HFF-Myc (cell line): ENCODE results near the gene NUFIP1.
"Not testable (repeated sequence)": the region's sequence is repeated elsewhere in the genome, so short reads cannot be mapped to it uniquely, and the experiment has no call there.

Experiments used
- DNase-seq: peaks from one replicate; pipeline ENCODE4 v3.0.0-alpha.2; 2011; ENCODE audit warnings: low read depth; ENCODE audit errors: extremely low read depth
- H3K4me3 ChIP-seq: replicated peaks from 2 replicates; pipeline ENCODE4 v1.5.1; 2011; ENCODE audit warnings: low read depth, mild to moderate bottlenecking, control low read depth, low read length
- TF ChIP-seq, protein P1 (sequence below): IDR thresholded peaks from 2 replicates; pipeline ENCODE4 v1.5.1; 2012; ENCODE audit warnings: mild to moderate bottlenecking, low read depth, low read length, control low read depth; ENCODE audit errors: missing control alignments

The NUFIP1 gene

DNA sequence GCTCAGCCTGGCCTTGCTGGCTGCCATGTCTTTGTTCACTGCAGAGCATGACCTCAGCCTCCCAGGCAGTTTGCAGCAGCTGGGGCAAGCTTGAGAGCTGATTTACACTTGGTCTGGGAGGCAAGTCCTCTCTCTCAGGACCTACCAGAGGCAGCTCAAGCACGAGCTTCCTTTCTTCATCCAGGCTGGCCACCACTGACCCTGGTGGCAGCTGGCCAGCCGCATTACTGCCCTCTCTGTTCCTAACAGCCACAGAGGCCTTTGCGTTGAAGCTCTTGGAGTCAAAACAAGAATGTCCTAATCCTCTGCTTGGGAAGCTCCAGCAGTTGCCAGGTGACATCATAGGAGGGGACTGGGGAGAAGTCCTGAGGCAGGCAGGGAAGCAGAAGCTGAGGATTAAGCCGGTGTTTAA, 85.7 kb downstream of the NUFIP1 start:
- TF ChIP-seq, protein P1, sequence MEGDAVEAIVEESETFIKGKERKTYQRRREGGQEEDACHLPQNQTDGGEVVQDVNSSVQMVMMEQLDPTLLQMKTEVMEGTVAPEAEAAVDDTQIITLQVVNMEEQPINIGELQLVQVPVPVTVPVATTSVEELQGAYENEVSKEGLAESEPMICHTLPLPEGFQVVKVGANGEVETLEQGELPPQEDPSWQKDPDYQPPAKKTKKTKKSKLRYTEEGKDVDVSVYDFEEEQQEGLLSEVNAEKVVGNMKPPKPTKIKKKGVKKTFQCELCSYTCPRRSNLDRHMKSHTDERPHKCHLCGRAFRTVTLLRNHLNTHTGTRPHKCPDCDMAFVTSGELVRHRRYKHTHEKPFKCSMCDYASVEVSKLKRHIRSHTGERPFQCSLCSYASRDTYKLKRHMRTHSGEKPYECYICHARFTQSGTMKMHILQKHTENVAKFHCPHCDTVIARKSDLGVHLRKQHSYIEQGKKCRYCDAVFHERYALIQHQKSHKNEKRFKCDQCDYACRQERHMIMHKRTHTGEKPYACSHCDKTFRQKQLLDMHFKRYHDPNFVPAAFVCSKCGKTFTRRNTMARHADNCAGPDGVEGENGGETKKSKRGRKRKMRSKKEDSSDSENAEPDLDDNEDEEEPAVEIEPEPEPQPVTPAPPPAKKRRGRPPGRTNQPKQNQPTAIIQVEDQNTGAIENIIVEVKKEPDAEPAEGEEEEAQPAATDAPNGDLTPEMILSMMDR = no peak
- no peak for DNase-seq
- H3K4me3 ChIP-seq = no peak overlapping the region

DNA sequence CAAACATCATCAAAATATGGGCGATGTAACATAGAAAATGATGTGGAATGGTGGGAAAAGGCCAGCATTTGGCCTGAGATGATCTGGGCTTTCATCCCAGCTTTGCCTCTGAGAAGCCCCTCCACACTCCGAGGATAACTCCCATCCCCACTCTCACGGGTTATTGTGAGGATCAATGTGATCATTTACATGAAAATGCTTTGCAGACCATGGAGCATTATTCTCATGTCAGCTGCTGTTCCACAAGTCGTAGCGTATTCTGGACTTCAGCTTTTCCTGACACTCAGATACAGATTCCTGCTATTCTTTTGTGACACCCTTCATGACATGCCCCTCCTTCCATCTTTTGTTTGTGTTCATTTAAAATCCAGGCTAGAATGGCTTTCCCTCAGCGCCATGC, 86.5 kb downstream of the NUFIP1 start:
- no peak for DNase-seq
- no peak overlapping the region for H3K4me3 ChIP-seq
- TF ChIP-seq, protein P1 = no peak

DNA sequence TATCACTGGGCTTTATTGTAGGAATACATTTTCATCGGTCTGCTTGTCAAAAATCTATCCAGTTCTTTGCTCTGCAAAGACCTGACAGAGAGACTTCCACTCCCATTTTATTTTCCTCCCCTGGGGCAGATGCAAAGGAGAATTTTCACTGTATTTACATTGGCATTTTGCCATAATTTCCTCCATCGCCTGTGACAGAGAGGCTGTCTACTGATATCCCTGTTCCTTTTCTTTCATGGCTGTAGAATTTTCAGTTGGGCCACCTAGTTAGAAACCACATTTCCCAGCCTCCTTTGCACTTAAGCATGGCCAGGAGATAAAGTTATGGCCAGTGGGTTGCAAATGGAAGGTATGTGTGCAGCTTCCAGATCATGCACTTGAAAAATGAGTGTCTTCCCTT, 89.3 kb downstream of the NUFIP1 start:
- TF ChIP-seq, protein P1 = no peak
- DNase-seq = no peak
- H3K4me3 ChIP-seq = no peak overlapping the region

DNA sequence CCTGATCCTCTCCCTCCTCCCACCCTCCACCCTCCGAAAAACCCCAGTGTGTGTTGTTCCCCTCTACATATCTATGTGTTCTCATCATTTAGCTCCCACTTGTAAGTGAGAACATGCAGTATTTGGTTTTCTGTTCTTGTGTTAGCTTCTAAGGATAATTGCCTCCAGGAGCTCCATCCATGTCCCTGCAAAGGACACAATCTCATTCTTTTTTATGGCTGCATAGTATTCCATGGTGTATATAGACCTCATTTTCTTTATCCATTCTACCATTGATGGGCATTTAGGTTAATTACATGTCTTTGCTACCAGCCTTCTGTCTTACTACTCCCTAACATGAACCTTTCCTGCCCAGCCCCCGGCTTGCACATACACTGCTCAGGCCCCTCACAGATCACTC, 91.0 kb downstream of the NUFIP1 start:
- not testable (repeated sequence) for DNase-seq, H3K4me3 ChIP-seq

DNA sequence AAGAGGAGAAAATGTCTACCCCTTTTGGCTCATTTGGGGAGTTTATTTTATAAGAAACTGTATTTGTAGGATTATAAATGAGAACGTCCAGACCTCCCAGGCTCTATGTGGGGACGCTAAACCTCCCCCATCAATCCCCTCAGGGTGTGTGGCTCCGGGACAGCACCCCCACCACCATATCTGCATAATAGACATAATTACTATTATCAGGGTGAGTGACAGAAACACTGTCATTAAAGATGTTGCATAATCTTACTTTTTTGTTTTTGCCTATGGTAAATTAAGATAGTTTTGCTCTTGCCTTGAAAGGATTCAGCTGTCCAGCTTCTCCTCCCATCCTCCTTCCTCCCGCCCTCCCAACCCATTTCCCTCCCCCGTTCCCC, 93.3 kb downstream of the NUFIP1 start:
- TF ChIP-seq, protein P1 = no peak

DNA sequence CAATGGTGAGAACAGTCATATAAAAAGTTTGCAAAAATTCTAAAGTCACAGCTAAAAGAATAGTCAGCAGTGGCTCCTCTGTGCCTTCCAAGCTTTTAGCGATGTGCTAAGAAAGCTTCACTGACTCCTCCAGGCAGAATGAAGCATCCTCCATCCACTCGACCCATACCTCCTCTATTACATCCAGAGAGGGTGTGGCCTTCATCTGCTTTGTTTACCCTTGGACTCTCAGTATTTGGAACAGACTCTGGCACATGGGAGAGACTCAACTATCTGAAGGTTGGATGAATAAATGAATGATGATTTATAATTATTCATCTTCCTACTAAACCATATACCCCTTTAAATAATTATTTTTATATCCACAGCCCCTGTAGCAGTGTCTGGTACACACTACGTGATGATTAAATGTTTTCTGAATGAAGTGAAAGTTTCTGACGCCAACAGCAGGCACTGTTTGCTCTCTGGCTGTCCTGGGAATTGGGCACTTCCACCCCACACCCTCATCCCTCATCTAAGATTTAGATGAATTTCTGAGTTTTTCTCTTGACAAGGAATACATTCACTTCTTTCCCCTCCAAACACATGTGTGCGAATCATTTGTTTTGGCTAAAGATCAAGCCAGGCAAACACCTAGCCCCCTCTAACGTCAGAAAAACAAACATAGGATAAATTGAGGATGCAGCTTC, 93.9 kb downstream of the NUFIP1 start:
- TF ChIP-seq, protein P1 = peak; percentile 16
- DNase-seq = no peak
- no peak overlapping the region for H3K4me3 ChIP-seq

More for the DNA sequence above, 93.3 kb downstream of the NUFIP1 start:
- H3K4me3 ChIP-seq = no peak overlapping the region
- DNase-seq = no peak

DNA sequence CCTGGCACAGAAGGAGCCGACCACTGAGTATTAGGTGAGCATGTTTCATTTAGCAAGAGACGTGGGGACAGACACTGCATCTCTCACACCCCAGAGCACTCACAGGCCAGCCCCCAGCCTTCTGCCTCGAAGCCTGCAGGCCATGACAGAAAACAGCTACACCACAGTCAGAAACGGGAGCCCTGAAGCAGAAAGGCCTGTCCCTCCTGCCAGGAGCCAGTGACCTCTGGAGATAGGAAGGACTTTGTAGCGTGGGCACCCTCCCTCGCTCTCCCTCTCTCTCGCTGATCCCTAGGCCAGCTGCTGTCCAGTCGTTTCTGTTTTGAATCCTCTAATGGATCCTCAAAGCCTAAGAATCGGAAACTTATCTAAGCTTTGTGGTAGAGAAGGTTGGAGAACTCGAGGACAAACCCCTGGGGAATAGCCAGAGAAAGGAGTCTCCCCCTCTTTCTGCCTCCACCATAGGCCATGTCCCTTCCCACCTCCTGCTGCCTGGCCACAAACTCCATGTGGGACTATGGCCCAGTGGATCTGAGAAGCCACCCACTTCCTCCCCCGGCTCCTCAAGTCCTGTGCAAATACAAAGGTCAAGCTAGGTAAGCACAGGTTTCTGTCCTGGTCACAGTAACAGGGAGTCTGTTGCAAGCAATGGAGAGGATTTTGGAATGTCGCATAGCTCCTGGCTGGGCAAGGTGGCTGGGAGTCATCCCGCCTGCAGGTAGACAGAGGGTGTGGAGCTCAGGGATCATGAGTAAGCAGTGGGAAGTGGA, 95.1 kb downstream of the NUFIP1 start:
- no peak for DNase-seq
- H3K4me3 ChIP-seq = no peak overlapping the region
- TF ChIP-seq, protein P1 = no peak
